Tibial artery (tissue), 4 donors: ENCODE measurements around the gene RHOBTB3.

ENCODE experiments used
- DNase-seq, 2 donors: peaks; one replicate each; pipeline ENCODE4 v3.0.0-alpha.2; 2019
- H3K27ac ChIP-seq, 2 donors: fragments of 200-600 bp; sonication (generic) in 1 of 2; 1 replicate in 1 of 2; 2 replicates in 1 of 2; pipeline ENCODE4 v1.5.1; 2018 to 2019; ENCODE audit warnings: mild to moderate bottlenecking in 1 of 2
- H3K27me3 ChIP-seq, 2 donors: fragments of 200-600 bp; sonication (generic) in 1 of 2; one replicate each; pipeline versions ENCODE4 v1.5.1 to v1.6.0; 2016 to 2019
- H3K36me3 ChIP-seq, 3 donors: fragments of 200-600 bp; sonication (generic) in 2 of 3; one replicate each; pipeline ENCODE4 v1.5.1; 2016 to 2019; ENCODE audit warnings: mild to moderate bottlenecking in 2 of 3
- H3K4me1 ChIP-seq, 4 donors: fragments of 200-600 bp; sonication (generic) in 2 of 4; 1 replicate in 3 of 4; 2 replicates in 1 of 4; pipeline ENCODE4 v1.5.1; 2016 to 2019
- H3K4me3 ChIP-seq, 2 donors: fragments of 200-600 bp; sonication (generic) in 1 of 2; 1 replicate in 1 of 2; 2 replicates in 1 of 2; pipeline ENCODE4 v1.5.1; 2018 to 2019; ENCODE audit warnings: mild to moderate bottlenecking in 2 of 2
- H3K9me3 ChIP-seq, 3 donors: fragments of 200-600 bp; sonication (generic) in 1 of 3; one replicate each; pipeline ENCODE4 v1.5.1; 2016 to 2019
- intact Hi-C: fragments of 100-400 bp; cut with DNase I; formaldehyde crosslinking; loops from one replicate; pipeline ENCODE4 v1.15.0; 2023; ENCODE audit warnings: low total_unique reads
- TF ChIP-seq, protein P1 (sequence below), 2 experiments: fragments of 200-600 bp in 1 of 2; fragments of 450-650 bp in 1 of 2; IDR thresholded peaks; one replicate each; pipeline ENCODE4 v1.5.1; 2017 to 2019; ENCODE audit warnings: antibody characterized with exemption in 2 of 2, mild to moderate bottlenecking in 1 of 2, moderate library complexity in 1 of 2

RHOBTB3 gene

DNA sequence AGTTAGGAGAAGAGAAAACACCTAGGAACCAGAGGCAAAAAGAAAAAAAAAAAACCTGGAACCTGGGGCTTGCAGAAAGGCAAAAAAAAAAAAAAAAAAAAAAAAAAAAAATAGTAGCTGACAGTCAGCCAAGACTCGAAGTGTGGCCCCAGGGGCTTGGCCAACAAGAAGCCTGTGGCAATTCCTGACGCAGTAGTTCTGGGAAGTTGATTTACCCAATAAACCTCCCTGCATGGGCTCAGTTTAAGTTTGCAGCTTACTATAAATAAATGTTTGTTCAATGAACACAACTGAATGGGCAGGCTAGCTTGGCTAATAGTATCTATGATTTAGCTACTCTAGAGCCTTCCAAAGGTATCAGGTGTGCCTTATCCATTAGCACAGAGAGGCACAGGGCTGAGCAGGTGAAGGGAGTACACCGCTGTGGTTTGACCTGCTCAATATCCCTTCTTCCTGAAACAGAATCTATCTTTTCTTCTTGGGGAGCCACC, 112.6 kb downstream of the RHOBTB3 start:
- H3K4me3 ChIP-seq: no peak overlapping the region
- peak in 1 of 2 donors; percentile 74 for DNase-seq
- intact Hi-C loops: no loop called here
- TF ChIP-seq, protein P1, sequence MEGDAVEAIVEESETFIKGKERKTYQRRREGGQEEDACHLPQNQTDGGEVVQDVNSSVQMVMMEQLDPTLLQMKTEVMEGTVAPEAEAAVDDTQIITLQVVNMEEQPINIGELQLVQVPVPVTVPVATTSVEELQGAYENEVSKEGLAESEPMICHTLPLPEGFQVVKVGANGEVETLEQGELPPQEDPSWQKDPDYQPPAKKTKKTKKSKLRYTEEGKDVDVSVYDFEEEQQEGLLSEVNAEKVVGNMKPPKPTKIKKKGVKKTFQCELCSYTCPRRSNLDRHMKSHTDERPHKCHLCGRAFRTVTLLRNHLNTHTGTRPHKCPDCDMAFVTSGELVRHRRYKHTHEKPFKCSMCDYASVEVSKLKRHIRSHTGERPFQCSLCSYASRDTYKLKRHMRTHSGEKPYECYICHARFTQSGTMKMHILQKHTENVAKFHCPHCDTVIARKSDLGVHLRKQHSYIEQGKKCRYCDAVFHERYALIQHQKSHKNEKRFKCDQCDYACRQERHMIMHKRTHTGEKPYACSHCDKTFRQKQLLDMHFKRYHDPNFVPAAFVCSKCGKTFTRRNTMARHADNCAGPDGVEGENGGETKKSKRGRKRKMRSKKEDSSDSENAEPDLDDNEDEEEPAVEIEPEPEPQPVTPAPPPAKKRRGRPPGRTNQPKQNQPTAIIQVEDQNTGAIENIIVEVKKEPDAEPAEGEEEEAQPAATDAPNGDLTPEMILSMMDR (IDR thresholded peaks at IDR 0.05): no peak
- H3K9me3 ChIP-seq: no peaks in the 10 kb centered on the region
- peak overlapping the region; percentile 58 to 70 for H3K27ac ChIP-seq
- H3K4me1 ChIP-seq: peaks cover 0 to 43% (median 15%) of the 10 kb centered on the region in 4 donors
- H3K27me3 ChIP-seq: no peaks in the 10 kb centered on the region
- no peaks in the 10 kb centered on the region for H3K36me3 ChIP-seq

DNA sequence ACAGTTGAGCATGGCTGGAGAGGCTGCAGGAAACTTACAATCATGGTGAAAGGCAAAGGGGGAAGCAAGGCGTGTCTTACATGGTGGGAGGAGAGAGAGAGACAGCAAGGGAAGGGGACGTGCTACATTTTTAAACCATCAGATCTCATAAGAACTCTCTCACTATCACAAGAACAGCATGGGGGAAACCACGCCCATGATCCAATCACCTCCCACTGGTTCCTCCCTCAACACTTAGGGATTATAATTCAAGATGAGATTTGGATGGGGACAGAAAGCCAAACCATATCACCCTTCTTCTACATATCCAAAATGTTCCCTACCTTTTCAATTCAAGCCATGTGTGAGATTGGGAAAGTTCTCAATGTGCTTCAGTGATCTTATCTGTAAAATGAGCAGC, 114.3 kb downstream of the RHOBTB3 start:
- Histone ChIP-seq H3K4me3 (no peak overlapping the region), H3K27me3 (no peaks in the 10 kb centered on the region), H3K27ac (peak overlapping the region in 1 of 2 donors; percentile 15), H3K36me3 (no peaks in the 10 kb centered on the region), H3K4me1 (peaks cover 0 to 43% (median 15%) of the 10 kb centered on the region in 4 donors), H3K9me3 (no peaks in the 10 kb centered on the region)
- no peak for DNase-seq
- intact Hi-C loops: no loop called here
- TF ChIP-seq, protein P1 (IDR thresholded peaks at IDR 0.05): no peak
